Erythroblast (primary cell): ENCODE measurements around the gene MED10.

Source experiments
- GATA1 ChIP-seq: IDR thresholded peaks from 2 replicates; pipeline ENCODE4 v1.6.1; 2011; ENCODE audit warnings: low read depth, mild to moderate bottlenecking, control low read depth, low read length, moderate library complexity
- POLR2A ChIP-seq: IDR thresholded peaks from 2 replicates; pipeline ENCODE4 v1.6.1; 2011; ENCODE audit warnings: mild to moderate bottlenecking, low read length

- TF ChIP-seq POLR2A (no peak), GATA1 (no peak)
Observed at GRCh38 chr5:6355294-6355693, 23.1 kb downstream of the MED10 start.
